Ramos (cell line): ENCODE results near the gene IMMP2L.

Experiments
- in situ Hi-C: fragments of 300-500 bp; cut with MboI; formaldehyde crosslinking; loops from one replicate; pipeline ENCODE4 v1.14.3; 2022; ENCODE audit warnings: low sequenced_read_pairs; ENCODE audit not compliant: unreplicated experiment

The IMMP2L gene

DNA sequence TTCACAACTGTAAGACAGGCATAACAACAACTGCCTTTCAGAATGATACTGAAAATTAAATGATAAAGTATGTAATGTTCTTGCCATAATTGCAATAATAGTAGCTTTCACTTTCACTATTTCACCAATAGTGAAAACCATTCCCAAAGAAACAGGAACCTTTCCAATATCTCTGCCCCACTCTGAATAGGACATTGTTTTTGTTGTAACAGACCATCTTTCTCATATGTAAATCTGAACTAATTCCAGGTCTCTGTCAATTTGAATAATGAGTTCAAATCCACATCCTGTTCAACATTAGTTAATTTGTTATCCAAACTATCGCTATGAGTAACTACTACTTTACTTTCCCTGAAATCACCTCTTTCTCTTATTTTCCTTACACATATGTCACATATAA, 323.4 kb downstream of the IMMP2L start:
- in situ Hi-C loops, result no loop called here

DNA sequence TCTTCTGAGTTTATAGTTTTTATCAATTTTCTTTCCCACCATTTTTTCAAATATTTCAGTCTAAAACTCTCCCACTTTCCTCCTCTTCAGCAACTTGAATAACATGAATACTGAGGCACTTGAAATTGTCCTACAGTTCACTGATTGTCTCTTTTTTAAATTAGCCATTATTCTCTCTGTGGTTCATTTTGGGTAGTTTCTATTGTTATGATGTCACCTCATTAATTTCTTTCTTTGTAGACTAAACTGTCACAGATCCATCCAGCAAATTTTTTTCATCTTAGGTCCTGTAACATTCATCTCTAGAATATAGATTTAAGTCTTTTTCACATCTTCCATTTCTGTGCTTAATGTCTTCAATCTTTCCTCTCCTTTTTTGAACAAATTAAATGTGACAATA, 326.6 kb downstream of the IMMP2L start:
- in situ Hi-C loops, result no loop called here

DNA sequence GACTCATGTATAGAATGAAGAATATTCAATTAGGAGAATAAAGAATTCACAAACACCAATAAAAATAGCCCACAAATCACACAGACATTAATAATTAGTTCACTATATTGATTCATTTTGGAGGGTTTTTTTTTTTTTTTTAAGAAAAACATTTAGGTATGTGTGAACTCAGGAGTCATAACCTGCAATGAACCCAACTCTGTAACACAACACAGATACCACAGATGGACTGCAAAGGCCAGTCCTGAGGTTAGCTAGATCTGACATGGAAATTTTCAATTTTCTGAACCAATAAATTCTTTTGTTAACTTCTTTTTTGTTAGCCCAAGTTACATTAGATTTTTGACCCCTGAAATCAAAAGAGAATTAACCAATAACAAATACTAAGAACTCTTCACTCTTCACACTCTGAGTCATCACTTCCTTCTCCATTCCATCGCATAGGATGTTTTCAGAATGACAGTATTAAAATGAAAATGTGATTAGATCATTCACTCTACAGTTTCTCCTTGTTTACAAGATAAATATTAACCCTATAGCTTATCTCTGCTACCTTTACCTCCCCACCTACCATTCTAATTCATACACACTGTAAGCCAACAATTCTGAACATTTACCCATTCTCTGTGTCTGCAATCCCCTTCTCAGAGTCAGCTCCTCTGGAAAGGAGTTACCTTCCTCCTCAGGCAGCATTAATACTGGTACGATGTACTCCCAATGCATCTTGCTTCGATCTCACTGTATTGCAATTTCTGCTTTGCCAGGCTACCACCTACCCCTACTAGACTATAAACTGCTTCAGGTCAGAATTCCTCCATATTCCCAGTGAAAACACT, 329.8 kb downstream of the IMMP2L start:
- in situ Hi-C loops, result no loop called here

DNA sequence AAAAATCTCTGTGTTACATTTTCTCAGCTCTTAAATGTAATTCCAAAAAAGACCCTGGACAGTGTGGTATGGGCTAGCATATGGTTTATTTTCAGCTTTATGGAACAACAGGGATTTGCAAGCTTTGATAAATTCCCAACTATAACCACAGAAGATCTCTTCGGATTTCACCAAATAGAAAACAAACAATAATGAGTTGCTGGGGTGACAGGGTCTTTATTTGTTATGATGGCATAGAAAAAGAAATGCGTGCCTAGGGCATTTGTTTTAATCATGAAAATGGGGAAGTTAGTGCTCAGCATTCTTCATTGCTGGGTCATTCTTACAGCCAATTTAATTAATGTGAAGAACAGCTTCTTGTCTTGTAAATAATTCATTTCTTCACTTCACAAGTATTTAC, 332.4 kb downstream of the IMMP2L start:
- in situ Hi-C loops, result no loop called here

DNA sequence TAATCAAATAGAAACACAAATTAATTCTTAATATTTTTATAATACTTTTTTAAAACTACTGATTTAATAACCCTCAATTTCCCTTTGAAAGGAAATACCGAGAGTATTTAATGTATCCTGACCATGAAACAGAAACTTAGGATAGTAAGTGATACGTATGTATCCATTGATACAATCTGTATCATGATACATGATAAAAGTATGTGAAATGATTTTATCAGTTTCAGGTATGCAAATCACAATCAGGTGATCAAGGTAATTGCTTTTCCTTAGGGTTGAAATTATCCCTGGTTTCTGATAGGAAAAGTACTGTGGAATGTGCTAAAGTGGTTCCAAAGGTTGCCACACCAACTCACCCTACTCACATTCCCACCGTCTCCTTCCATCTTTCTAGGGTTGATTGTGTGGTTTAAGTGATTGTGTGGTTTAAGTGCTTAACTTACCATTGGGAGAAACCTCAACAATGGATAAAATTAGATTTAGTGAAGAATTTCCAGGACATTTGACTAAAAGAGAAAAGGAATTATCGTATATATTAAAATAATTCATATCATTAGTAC, 333.0 kb downstream of the IMMP2L start:
- in situ Hi-C loops, result no loop called here

DNA sequence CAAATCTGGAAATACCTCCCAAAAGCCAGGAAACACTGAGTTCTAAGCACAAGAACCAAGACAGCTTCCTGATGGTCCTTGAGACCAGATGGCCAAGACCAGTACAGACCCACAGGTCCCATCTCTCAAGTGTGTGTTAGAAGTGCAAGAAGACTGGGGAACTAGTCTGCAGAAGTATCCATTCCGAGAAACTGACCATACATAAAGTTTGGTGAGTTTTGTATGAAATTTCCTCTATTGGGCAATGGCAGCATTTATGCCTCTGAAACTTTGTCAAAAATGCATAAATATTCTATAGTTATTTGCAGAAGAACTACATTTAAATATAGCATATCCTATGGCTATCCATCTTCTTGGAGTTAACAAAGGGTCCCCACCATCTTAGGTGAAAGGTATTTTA, 333.9 kb downstream of the IMMP2L start:
- in situ Hi-C loops, result no loop called here

DNA sequence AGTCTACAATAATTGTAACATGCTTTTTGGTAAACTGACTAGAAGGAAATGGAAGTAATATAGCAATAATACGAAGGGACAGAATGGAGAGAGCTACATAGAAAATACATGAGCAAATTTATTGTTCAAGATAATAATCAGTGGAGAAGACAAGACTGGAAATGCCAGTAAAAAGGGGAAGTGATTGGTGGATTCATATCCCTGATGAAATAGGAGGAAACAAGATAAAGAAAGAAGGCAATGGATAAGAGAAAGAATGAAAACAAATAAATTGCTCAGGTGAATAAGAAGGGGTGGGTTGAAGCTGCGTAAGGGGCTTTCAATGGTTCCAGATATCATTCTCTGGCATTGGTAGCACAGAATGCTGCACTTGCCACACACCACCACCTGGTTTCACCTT, 335.5 kb downstream of the IMMP2L start:
- in situ Hi-C loops, result no loop called here

DNA sequence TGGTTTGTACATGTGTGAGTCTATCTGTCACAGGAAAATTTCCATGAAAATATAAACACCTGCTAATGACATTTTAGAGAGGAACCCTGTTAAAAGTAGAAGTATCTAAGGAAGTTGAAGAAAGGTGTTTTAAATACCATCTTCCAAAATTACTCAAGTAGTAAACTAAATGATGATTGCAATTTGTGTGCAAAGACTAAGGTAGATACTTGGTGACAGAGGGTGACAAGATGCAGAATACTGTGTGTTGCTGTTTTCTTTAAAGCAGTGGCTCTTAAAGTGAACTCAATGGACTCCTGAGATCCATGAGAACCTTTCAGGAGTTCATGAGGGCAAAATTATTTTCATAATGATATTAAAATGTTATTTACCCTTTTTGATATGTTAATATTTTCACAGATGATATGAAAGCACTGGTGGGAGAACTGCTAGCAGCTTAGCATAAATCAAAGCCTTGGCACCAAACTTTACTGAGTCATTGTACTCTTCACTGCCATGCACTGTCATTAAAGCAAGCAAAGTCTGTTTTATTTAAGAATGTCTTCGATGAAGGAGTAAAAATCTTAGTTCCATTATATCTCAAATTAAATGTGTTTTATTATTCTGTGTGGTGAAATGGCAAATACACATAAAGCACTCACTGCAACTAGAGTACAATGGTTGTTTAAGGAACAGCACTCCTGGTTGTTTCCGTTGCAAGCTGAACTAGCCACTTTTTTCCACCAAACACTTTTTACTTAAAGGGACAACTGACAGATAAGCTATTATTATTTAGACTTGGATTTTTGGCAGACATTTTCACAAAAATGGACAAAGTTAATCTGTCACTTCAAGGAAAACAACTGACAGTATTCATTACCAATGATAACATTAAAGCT, 337.7 kb downstream of the IMMP2L start:
- in situ Hi-C loops, result no loop called here

DNA sequence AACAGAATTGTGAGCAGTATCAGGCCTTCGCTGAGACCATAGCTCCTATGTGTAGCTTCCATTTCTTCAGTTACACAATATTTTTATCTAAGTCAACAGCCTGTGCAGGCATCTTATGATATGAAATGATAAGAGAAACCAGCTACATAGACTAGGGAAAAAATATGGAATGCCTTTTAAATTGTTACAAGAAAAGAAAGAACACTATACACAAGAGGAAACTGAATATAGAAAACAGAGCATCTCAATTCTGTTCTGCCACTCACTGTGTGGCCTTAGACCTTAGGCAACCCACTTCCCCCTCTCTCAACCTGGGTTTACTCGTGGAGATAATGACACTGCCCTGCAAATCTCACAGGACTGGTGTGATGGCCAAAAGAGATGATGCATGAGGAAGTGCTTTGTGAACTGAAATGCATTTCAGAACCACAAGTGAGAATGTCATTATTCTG, 338.5 kb downstream of the IMMP2L start:
- in situ Hi-C loops, result no loop called here

DNA sequence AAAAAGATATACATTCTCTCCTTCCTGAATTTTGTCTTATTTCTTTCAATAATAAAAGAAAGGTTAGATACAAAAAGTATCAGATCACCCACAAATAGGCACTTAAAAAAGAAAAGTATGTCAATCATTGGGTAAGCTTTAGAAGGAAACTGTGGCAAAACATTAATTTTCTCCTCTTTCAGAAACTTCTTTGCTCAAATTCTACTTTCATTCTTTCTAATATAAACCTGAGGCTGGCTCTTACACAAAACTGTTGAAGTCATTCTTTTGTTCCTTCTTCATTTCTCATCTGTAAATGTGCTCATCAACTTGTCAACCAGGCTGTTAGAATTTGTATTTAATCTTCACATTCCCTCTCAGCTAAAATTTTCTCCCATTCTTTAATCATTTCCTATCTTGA, 346.7 kb downstream of the IMMP2L start:
- in situ Hi-C loops, result no loop called here

DNA sequence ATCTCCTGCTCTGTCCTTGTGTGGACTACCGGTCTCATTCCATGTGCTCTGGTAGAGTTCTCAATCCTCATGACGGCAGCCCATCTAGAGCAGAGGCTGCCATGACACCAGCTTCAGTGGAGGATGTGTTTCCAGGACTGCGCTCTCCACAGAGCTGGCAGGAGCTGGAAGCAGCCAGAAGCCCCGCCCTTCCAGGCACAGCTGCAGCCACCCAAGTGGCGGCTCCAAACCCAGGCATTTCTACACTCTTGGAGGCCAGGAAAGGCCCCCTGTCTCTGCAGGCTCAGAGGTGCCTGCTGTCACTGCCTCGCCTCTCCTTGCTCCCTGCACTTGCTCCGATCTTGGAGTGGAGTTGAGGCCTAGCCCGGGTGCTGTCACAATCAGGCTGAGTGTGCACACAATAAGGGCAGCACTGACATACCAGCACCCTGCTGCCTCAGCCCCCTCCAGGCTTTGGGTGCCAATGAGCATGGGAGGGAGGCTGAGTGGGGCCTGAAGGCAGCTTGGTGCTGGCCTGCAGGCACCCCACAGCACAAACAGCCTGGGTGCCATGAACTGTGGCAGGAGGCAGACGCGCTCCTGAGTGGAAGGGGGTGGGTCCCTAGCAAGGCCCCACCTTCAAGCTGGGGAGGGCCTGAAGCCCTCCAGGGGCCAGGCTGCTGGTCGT, 349.3 kb downstream of the IMMP2L start:
- in situ Hi-C loops, result no loop called here

DNA sequence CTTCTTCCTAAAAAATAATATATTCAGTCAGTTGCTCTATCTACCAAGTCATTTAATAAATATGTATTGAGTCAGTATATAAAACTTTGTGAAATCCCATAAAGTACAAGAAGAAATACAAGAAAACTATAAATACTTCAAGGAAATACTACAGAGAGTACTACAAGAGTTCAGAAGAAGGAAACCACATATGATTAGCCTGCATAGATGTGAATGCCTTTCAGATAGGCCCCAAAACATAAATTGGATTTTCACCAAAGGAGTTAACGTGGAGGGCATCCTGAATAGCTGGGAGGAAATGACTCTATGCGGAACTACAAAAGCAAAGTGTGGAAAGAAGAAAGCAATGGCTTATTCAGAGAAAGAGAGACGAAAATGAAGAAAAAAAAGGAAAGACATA, 351.3 kb downstream of the IMMP2L start:
- in situ Hi-C loops, result no loop called here

DNA sequence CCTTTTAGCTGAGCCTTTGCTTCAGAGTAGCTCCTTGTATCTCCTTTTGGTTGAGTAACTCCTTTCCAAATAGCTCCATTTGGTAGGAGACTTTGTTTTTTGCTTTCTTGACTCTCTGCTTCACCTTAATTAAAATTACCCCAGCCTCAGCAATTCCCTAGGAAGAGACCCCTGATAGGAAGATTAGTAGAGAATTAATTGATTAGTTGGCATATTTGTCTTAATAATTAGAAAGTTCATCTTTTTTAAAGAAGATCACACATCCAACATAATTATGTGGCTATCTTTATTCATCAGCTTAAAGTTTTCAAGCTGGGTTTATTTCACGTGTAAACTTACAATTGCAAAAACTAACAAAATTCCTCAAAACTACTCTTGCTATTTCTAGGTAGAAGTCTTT, 352.2 kb downstream of the IMMP2L start:
- in situ Hi-C loops, result no loop called here

DNA sequence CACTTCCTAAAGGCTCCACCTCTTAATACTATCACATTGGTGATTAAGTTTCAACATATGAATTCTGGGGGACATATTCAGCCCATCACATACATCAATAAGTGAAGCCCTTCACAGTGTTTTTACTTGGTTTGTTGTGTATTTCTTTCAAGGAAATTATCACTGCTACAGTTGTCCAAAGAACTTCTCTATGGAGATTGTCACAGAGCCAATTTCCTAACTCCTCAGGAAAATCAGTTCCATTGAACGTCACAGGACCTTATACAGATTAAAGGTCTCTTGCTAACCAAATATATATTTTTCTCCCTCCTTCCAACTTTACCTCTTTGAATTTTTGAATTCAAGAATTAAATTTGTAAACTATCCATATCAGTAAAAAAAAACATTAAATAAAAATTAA, 357.0 kb downstream of the IMMP2L start:
- in situ Hi-C loops, result no loop called here

DNA sequence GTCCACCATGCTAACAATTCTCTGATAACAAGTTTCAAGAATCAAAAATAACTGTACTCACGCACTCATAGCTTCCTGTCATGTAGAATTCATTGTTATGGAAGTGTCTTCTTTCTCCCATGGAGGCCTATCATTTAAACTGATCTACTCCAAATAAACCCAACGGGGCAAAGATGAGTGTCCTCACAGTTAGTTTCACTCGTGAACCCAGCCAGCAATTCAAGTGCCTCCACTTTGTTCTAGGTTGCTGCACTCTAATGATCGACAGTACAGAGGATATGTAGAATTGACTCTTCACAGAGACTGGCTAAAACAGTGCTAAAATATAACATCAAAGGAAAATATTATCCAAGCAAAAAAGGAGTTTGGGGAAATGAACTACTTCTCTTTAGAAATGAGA, 360.0 kb downstream of the IMMP2L start:
- in situ Hi-C loops, result no loop called here

DNA sequence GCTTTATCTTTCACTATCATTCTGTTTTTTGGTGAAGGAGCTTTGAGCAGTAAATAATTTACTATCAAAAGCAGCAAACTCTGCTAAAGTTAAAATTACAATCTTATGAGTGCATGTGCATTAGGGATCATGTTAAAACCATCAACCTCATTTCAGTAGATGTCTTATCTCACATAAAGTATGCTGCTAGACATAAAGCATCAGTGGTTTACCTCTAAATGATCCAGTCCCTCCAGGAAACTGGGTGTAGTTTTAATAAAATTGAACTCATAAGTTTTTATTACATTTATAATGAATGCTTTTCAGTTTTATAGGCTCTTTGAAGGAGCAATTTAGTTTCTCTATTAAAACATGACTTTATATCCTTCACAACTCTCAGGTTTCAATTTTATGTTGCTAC, 362.6 kb downstream of the IMMP2L start:
- in situ Hi-C loops, result no loop called here

DNA sequence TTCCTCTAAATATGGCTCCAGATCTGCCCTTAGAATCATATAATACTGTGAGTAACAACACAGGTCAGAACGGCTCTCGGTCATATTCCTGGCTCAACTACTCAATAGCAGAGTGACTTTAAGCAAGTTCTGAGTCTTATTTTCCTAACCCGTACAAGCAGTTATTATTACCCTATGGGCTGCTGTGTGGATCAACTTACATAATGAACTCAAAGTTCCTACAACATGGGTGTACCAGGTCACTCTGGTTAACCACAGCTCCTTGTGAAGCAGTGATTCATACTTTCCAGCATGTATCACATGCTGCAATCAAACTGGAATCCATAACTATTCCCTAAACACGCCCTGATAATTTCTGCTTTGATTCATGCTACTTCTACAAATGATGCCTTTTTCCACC, 364.0 kb downstream of the IMMP2L start:
- in situ Hi-C loops, result no loop called here

DNA sequence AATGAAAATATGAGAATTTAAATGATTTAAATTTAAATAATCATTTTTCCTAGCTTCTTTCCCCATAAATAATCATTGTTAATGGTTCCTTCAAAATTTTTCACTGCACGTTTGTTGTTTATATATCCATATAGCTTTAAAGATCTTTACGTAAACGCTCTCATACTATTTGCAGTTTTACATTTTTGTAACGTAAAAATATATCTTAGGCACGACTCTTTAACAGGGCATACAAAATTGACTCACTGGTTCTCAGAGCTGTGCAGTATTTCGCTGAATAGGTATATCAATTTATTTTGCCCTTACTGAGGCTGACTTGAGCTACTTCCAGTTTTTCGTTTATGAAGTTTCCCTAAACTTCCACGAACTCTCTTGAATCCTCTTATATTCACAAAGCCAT, 365.6 kb downstream of the IMMP2L start:
- in situ Hi-C loops, result no loop called here

DNA sequence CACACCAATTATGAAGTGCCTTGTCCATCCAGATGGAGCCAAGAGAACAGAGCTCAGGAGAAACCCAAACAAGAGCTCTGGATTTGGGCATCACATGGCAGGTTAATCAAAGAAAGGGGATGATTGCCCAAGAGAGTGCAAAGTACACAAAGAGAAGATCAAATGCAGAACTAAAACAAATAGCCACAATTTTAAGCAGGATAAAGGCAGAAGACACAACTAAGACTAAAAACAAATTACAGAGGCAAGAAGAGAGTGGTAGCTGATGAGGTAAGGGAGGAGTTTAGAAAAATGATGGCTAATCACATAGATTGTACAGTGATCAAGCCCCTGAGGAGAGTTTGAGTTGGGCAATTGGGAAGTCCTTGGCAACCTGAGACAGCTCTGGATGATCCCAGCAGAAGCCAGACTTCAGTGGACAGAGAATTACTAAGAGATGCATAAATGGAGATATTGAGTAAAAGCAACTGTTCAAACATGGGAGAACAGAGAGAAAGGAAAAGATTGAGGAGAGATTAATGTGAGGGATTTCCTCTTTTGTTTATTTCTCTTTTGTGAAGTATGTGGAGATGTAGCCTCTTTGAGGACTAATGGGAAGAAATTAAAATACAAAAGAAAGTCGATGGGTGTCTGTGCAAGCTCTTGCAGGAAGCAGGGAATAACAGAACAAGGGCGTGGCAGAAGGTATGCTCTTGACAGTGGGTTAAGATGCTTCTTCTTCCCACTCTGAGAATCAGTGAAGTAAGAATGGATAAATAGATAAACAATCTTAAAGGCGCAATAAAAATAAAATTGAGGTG, 369.5 kb downstream of the IMMP2L start:
- in situ Hi-C loops, result no loop called here

DNA sequence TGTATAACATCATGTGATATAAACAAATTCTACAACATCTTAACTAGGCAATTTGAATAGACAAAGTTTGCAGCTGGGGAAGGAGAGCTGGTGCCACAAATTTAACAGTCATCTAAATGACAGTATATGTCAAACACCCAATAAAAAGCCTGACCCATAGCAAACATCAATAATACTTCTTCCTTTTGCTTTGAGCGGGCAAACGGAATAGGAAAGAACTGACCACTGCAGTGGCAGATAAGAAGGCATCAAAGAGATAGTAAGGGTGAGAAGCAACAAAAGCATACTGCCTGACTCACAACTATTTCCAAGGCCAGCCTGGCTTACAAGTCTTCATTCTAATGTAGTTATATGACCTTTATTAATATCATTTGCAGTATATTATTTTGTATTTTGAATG, 371.5 kb downstream of the IMMP2L start:
- in situ Hi-C loops, result no loop called here
